HG03103 (cell line): ENCODE data around the gene ZNF587.
A peak's percentile ranks its signal among the peaks of the same experiment; 100 is the strongest.
"Not testable (repeated sequence)": the region's sequence is repeated elsewhere in the genome, so short reads cannot be mapped to it uniquely, and the experiment has no call there.

Experiments used
- ATAC-seq: cut with Tn5 transposase; IDR thresholded peaks from one replicate; pipeline ENCODE4 v1.9.1; 2021; ENCODE audit warnings: low read depth; ENCODE audit not compliant: unreplicated experiment

ZNF587 gene

GRCh38 chr19:57821095-57821494, 28.6 kb upstream of the ZNF587 start:
- ATAC-seq: not testable (repeated sequence)

- not testable (repeated sequence) for ATAC-seq
Measured at GRCh38 chr19:57821501-57821900, 28.2 kb upstream of the ZNF587 start.

DNA sequence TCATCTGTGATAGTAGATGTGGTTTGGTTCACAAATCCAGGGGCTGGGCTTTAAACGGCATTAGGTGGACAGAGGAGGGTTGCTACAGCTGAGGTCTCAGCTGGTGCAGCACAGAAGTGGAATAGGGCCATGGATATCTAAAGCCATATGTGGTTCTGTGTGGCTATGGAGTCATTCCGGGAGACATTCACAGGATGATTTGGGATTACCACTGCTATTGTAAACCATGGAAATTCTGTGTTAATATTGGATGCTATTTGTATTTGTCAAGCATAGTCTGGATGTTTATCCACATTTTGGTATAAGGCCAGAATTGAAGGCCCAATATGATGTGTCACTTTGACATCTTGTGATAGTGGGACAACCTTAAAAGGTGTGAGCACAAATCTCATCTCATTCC, 26.5 kb upstream of the ZNF587 start:
- ATAC-seq: not testable (repeated sequence)

GRCh38 chr19:57823608-57824007, 26.1 kb upstream of the ZNF587 start:
- ATAC-seq: not testable (repeated sequence)

GRCh38 chr19:57825511-57825910, 24.1 kb upstream of the ZNF587 start:
- no peak for ATAC-seq

GRCh38 chr19:57829316-57829715, 20.3 kb upstream of the ZNF587 start:
- ATAC-seq: no peak

DNA sequence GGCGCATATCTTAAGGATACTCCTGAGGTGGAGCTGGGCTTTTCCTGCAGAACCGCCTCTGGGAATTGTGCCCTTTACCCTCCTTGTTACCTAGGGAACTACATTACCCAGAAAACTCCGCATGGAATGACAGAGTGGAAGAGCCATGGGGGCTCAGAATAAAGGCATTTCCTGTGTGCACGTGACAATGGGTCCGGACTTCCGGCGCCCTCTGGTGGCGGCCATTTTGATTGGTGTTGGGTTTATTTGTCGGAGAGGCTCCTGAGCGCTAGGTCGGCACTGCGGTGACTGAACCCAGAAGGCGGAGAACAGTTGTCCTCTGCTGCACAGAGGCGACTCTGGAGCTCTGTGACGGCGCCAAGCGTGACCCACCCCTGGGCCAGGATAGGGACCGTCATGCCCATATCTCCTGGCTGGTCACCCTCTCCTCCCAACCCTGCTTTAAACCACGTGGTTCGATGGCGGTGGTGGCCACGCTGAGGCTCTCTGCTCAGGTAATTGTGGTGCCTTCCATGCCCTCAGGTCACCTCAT, 19.5 kb upstream of the ZNF587 start, which contains the start of gene ZNF587B:
ZNF587B (plus strand) TSS at position 229 of the 532 bp plus-strand sequence; CDS start at position 459, 230 bp downstream.
- no peak for ATAC-seq

DNA sequence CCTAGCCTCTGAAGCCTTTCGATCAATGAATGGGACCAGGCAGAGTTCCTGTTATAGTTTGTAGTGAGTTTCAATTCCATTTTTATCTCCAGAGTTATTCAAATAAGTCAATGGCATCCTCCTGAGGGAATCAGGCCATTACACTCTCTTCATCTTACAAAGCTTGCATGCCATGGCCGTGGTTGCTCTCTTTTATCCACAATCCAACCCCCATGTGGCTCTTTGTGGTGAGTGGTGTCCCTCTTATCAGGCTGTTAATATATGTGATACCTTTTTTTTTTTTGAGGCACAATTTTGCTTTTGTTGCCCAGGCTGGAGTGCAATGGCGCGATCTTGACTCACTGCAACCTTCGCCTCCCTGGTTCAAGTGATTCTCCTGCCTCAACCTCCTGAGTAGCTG, 12.7 kb upstream of the ZNF587 start:
- ATAC-seq: not testable (repeated sequence)

DNA sequence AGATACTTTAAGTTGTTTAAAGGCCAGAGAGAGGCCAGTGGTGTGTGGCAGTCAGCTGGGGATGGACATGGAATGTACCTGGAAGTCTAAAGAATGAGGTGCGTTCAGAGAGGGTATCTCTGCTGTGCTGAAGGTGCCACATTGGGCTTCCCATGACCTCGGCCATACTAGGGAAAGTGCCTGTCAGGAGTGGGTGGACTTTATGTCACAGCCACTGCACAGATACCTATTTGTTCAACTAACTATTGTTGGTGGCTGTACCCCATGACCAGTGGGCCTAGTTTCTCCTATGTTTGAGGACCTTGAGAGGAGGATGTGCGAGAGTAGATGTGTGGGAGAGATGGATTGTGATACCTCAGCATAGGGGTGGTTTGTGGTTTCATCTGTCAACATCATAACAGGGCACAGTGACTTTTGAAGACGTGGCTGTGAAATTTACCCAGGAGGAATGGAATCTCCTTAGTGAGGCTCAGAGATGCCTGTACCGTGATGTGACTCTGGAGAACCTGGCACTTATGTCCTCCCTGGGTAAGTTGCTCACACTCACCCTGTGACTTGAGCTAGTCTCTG, 11.0 kb upstream of the ZNF587 start:
- not testable (repeated sequence) for ATAC-seq

- no peak for ATAC-seq
Measured at GRCh38 chr19:57841122-57841763, 8.4 kb upstream of the ZNF587 start.

GRCh38 chr19:57847164-57847563, 2.5 kb upstream of the ZNF587 start:
- not testable (repeated sequence) for ATAC-seq

GRCh38 chr19:57849162-57849665, 445 bp upstream of the ZNF587 start:
- ATAC-seq: peak; percentile 18

GRCh38 chr19:57850553-57851017, 926 bp downstream of the ZNF587 start:
- ATAC-seq: no peak

- not testable (repeated sequence) for ATAC-seq
Measured at GRCh38 chr19:57851812-57852603, 2.3 kb downstream of the ZNF587 start.

DNA sequence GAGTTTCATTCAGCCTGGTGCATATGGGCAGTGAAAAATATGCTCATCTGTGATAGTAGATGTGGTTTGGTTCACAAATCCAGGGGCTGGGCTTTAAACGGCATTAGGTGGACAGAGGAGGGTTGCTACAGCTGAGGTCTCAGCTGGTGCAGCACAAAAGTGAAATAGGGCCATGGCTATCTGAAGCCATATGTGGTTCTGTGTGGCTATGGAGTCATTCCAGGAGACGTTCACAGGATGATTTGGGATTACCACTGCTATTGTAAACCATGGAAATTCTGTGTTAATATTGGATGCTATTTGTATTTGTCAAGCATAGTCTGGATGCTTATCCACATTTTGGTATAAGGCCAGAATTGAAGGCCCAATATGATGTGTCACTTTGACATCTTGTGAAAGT, 4.5 kb downstream of the ZNF587 start:
- ATAC-seq: not testable (repeated sequence)

DNA sequence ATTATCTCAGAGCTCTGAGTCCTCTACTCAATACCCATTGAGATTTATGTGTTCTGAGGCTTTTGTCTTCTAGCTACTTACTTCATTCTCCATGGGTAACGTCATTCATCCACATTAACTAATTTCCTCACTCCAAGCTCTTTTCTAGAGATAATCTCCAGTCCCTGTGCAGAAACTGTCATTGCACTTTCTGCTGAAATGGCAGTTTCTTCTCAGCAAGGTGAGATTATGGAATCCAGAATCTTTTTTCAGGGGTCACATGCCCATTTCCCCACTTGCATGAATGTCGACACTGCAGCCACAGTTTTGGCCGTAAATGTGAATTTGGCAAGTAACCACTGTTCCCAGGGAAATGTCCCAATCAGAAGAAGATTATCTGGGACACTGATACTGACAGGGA, 12.7 kb downstream of the ZNF587 start:
- ATAC-seq: not testable (repeated sequence)

DNA sequence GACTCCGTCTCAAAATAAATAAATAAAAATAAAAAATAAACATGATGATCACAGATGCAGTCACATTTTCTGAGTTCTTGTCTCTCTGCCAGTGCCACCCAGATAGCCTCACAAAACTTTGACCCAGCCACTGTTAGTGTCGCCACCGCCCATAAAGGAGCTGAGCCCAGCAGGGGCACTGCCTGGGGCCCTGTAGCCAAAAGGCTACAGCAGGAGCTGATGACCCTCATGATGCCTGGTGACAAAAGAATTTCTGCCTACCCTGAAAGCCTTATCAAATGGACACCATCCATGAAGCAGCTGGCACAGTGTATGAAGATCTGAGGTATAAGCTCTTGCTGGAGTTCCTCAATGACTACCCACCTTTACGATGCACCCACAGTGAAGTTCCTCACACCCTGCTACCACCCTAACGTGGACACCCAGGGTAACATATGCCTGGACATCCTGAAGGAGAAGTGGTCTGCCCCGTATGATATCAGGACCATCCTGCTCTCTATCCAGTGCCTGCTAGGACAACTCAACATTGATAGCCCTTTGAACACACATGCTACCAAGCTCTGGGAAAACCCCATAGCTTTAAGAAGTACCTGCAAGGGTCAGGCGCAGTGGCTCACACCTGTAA, 18.3 kb downstream of the ZNF587 start:
- ATAC-seq: no peak

GRCh38 chr19:57869655-57870054, 20.0 kb downstream of the ZNF587 start:
- not testable (repeated sequence) for ATAC-seq

GRCh38 chr19:57870225-57870624, 20.6 kb downstream of the ZNF587 start:
- ATAC-seq: no peak

DNA sequence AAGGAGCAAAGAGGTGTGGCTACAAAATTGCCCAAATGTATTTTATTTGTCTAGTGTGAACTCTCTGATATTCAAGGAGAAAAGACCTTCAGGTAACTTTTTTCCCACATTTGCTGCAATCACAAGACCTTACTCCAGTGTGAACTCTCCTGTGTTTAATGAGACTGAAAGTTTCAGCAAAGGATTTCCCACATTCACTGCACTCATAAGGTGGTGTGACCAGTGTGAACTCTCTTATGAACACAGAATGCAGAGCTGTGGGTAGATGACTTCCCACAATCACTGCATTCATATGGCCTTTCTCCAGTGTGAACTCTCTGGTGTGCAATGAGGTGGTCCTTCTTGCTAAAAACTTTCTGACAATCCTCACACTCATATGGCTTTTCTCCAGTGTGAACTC, 22.8 kb downstream of the ZNF587 start:
- no peak for ATAC-seq
